Fibroblast of skin of abdomen (primary cell): ENCODE measurements around the gene PLAC1. TPM values are rescaled to one million over a fixed set of nuclear protein-coding genes. Genes with fewer than 3 reads are reported as not detected.
A peak's percentile ranks its signal among the peaks of the same experiment; 100 is the strongest.

ENCODE experiments used
- DNase-seq: peaks from one replicate; pipeline ENCODE4 v3.0.0-alpha.2; 2013
- polyA plus RNA-seq, 2 experiments: library from polyadenylated mRNA; unstranded; fragments of 120-200 nt; gene quantifications; one replicate each; pipeline ENCODE4 v1.2.1, GENCODE V29; 2013; ENCODE audit not compliant: insufficient read length in 2 of 2

The PLAC1 gene, protein sequence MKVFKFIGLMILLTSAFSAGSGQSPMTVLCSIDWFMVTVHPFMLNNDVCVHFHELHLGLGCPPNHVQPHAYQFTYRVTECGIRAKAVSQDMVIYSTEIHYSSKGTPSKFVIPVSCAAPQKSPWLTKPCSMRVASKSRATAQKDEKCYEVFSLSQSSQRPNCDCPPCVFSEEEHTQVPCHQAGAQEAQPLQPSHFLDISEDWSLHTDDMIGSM
- 5.8 TPM for polyA plus RNA-seq (2013, experiment 1 of 2; ENCODE audit: insufficient read length)
- 6.0 TPM for polyA plus RNA-seq (2013, experiment 2 of 2; ENCODE audit: insufficient read length)

DNA sequence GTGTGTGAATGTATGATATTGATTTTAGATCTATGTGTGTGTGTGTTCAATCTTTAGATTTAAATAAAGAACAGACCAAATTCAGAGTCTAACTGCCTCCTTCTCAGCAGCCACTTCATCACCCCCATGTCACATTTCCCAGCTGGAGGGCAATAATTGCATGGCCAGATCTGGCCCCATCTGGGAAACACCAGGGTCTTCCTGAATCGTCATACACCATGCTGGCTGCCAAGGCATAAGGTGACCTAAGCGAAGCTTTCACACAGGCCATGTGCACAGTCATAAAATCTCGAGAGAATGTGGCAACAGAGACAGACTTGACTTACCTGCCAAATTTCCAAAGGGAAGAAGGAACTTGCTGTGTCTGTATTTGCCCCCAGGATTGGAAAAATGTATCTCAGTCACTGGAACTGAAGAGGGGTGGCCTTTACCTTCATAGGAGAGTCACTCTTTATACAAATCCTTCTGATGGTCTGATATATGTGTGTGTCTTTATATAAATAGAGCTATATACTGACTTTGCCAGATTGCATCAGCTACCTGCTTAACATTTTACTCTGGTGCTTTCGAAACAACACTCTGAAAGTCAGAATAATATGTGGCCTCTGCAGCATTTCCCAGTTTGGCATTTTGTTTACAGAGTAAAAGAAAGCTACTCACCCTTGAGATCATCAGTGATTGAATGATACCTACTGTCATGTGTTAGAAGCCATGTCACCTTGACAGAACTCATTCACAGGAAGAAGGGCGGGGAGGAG is at the start of gene PLAC1:
Gene PLAC1, minus strand, starts transcription at position 470 of the 758 bp plus-strand sequence. CDS start 91,789 bp downstream, outside the sequence.
- DNase-seq = no peak

DNA sequence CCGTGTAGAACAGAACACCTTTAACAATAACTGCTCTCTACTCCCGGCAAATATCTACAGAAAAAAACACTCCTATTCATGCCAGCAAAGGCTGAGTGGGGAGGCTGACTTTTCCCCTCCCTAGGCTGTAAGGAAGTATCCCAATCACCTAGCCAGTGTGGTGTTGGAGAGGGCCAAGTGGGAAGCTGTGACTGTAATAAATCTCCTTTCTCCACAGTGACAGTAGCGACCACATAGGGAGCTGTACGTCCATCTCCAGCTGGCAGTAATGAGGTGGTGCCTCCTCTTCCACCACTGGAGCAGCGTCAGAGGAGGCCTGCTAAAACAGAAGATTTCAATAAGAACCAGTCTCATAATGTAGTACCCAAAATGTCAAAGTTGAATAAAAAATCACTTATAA is 47.9 kb upstream of the PLAC1 start:
- no peak for DNase-seq

DNA sequence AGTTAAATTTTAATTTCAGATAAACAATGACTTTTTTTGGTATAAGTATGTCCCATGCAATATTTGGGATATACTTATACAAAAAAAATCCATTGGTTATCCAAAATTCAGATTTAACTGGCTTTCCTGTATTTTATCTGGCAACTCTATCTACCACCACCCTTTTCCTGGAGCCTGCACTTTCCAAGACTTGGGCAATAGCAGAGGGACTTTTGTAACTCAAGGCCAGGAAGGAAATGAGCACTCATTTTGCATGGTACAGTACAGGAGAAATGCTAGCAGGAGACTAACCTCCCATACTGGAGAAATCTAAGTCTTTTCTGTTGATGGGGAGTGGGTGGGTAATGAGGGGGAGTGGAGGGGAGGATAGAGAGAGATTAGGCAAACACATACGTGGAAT is 37.7 kb upstream of the PLAC1 start:
- no peak for DNase-seq

DNA sequence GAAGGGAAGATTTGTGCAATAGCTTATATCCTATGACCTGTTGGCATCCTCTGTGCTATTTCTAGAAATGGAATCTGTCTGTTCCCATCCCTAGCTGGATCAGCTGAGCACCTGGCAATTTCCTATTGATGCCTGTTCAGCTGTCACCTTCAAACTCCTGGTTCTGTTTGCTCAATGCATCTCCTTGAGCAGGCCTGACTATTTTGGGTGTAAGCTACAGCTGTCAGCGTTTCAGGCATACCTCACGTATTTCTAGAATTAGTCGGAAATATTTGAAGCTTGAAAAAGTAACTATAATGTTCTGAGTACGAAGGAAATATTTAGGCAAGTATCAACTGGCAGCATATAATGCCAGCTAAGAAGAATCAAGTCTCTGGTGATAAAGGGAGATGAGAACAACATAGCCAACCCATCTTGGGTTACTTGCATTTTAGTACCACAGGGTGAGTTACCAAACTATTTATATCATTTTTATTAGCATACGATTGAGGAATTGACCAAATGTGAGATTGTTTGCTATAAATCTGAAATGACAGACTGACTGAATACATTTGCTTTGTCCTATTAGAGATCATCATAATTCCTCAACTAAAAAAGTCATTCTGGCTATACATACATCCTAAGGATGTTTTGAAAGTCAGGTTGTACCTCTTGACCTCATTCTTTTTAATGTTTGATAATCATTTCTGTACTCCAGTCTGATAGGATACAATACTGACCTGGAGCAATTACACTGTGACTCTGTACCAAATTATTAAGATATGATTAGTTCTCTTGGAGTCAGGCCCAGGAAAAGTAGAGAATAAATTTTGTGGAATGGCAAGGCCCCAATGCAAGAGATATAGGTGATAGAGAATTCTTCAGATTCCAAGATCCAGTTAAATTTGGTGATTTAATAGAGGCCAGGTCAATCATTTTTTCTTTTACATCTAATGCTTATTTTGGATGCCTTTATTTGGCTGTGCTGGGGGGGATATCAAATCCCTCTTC is 36.4 kb upstream of the PLAC1 start:
- peak; percentile 35 for DNase-seq

DNA sequence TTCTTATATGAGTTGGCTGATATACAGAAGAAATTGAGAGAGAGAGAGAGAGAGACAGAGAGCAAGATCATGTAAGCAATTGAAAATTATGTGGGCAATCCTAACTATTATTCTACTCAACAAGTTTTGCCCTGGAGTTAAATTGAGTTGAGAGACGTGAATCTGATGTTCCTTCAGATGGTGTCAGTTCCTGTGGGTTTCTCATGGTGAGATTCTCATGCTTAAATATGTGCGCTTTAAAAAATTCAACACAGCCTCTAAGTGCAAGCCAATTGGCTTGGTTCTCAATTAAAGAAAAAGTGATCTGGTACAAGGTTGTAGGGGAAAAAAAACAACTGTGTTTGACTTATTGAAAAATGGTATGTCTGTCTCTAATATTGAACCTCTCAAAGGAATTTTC is 35.4 kb upstream of the PLAC1 start:
- DNase-seq = no peak

DNA sequence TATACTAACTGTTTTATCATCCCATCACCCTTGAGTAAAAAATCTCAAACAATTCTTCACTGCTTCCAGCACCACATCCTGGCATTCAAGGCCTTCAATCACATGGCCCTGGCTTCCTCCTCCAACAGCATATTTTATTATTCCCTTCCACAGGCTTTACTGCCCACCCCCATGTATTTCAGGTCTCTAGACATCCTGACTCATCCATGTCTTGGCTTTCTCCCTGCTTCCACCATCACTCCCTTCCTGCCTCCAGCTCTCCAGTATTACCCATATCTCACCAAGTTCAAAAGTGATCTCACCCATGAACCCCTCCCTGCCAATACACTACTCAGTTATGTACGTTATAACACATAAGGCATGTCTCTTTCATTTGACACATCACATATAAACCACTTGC is 34.7 kb upstream of the PLAC1 start:
- DNase-seq = peak; percentile 93

DNA sequence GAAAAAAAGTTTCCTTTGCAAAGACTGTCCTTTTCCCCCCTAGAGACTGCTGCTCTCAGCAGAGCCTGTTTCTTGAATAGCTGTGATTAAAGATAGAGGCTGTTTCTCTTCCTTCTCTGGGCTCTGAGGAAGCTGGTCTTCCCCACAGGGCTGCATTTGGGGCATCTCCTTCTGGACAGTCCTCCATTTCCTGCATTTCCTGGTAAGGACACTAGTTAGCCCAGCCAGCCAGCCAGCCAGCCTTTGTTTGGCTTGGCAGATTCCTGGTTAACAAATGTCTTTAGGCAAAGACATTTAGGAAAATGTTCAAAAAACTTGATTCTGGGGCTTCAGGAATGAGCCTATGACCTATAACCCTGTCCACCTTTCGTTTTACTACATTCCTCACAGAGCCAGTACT is 34.0 kb upstream of the PLAC1 start:
- DNase-seq = no peak

DNA sequence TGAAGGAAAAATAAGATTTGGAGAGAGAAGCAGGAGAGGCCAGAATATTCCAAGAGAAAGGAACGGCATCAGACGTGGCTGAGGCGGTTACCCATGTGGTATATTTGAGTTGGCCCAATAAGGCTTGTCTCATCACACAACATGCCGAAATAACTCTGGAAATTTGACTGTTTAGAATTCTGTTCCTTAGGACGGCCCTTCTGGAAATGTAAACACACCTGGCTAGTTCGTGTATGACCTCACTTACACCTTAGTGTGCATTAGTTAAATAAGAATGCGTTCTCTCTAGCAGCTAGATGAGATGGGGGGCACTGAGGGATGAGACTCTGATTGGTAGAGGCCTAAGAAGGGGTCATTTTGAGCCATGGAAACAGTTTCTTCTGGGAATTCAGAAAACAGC is 33.2 kb upstream of the PLAC1 start:
- no peak for DNase-seq

DNA sequence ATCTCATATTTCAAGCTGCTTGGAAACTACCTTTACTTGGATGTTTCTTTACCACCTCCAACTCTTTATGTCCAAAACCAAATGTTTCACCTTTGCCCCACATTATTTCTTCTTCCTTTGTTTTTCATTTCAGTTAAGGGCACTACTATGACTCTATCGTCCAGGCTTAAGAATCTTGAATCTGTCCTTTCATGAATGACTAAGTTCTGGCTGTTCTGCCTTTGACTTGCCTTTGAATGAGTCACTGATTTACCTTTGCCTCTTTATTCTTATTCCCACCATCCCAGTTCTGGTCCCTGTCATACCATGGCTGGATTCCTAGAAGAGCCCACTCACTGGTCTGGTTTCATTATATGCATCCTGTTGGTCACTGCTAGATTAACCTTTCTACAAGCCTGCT is 30.6 kb upstream of the PLAC1 start:
- peak; percentile 44 for DNase-seq

DNA sequence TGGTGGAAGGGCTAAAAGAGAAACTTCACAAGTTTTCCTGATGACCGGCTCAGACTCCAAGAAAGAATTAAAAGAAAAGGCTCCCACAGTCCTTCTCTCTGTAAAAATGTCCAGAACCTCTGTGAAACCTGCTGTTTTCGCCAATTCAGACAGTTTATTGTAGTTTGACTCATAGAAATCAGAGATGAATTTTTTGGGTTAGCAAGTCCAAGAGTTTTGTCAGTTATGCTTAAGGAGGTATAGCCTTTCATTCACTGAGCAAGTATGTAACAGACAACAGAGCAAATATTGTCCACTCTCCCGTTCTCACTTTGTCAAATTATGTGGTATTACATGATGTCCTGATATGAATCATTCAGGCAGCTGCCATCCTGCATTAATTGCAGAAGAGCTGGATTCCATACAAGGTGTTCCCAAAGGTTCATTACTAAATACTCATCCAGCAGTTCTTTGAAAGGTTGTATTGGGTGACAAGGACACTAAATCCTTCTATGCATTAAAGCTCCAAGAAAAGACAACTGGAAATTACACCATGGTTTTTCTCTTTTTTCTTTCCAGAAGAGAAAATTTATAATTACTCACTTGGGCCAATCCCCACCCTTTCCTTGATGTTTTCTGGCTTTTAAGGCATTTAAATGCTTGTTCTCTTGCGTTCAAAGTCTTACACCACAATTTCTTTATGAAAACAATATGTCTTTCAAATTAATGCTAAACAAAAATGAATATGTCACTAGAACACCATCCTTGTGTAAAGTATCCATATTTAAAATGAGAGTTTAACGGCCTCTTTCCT is 30.0 kb upstream of the PLAC1 start:
- peak; percentile 45 for DNase-seq

DNA sequence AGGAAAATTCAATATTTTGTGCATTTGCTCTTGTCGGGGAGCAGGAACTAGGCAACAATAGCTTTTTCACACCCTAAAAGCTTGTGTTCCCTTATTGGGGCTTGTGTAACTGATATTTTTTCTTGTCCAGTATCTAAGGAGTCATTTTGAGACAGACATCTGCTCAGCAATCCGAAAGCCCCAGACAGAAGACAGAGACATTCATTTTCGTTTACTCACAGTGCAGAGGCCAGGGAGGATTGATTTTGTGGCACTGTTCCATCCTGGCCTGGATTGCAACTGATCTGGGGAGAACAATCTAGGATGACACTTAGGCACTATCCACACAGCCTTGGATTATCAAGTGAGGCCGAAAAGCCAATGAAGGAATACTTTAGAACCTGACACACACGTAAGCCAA is 27.4 kb upstream of the PLAC1 start:
- DNase-seq = peak; percentile 83

DNA sequence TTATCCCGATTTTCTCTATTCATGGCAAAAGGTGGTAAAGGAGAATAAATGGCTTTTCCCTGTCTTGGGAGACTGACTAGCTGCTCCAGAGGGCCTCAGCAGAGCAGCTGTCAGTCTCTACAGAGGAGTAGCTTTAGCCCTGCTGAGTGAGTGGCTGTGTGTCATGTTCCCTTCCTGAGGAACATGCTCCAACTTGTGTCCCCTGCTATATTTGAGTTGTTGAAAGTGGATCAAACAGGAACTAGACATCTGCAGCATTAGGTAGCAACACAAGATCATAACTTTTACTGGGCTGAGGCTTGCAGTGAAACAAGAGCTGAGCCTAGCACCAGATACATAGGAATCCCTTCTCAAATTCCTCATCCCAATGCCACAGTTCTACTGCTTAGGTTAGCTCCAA is 26.7 kb upstream of the PLAC1 start:
- DNase-seq = no peak

DNA sequence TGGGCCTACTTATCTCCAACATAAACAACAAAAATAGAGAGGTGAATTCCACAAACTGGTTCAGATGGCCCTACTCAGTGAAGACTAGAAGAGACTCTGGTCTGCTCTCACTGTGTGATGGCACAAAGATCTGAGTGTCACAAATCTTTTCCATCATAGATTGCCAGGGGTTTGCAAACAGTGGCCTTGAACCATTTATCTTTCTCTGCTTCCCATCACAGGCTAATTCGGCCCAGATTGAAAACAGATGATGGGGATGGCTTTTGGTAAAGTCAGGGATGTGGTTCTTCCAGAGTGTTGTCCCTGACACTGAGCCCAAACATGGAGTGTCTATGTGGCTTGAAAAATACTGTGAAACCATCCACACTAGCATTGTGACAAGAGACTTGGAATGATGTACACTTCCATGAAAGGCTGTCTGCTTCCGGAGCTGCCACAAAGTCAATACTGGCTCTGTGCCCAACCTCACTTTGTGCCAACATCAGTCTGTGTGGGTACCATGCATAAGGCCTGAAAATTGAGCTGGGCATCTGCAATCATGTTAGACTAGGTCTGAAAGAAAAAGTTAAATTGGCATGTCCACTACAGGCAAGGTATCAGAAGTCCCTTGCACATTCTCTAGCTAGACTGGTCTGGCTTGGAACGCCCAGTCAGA is 25.2 kb upstream of the PLAC1 start:
- no peak for DNase-seq

DNA sequence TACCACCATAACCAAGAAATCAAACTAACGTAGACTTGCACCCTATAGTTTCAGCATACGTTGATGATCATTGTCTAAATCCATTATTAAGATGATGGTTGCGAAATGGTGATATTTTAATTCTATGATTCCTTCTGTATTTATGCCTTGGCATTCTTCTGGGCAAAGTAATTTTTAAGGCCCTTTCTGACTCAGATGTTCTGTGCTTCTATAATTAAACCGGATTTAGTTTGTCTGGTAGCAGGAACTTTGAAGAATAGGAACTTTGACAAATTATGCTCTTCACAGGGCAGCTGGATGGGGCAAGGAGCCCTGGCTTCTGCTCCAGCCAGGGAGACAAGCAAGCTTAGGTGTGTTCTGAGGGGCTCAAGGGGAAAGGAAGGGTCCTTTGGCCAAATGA is 23.8 kb upstream of the PLAC1 start:
- DNase-seq = no peak

DNA sequence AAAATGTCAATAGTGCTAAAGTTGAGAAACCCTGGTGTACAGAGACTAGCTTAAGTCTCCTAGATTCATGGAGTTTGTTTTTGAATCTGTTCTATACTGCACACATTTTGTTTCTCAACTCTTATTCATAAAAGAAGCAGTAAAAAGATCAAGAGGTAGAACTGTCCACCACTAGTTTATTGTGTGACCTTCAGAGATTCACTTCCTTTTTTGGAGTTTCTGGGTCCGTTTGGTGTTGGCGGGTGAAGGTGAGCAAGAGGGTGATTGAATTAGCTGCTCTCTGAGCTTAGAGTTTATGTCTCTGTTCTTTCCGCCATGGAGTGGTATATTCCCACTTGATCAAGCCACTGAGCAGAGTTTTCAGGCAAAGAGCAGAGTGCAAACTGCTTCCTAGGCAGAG is 21.4 kb upstream of the PLAC1 start:
- DNase-seq = no peak

DNA sequence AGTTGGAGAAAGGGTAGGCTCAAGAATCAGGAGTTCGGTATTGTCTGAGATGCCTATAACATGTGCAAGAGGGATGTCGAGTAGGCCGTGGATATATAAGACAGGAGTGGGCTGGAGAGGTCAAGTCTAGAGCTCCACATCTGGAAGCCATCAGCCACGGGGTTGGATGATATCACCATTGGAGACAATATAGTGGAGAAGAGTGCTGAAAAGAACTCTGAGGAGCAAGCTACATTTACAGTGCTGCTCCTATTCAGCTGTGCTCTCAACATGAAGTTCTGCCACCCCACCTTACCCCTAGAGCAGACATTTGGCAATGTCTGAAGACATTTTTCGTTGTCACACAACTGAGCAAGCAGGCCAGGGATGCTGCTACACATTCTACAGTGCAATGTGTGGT is 20.9 kb upstream of the PLAC1 start:
- peak; percentile 78 for DNase-seq

DNA sequence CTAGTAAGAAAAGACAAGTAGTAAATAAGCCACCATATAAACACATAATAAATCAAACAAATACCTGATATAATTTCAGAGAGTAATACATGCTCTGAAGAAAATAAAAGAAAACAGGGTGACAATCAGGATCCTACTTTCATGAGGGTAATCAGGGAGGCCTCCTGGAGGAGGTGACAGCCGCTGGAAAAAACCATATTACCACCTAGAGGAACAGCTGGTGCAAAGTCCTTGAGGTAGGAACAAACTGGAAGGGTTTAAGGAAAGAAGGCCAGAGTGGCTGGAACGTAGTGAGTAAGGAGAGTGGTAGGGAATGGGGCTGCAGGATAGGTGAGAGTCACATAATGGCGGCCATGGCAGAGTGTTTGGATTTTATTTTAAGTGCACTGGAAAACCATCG is 19.1 kb upstream of the PLAC1 start:
- DNase-seq = no peak

DNA sequence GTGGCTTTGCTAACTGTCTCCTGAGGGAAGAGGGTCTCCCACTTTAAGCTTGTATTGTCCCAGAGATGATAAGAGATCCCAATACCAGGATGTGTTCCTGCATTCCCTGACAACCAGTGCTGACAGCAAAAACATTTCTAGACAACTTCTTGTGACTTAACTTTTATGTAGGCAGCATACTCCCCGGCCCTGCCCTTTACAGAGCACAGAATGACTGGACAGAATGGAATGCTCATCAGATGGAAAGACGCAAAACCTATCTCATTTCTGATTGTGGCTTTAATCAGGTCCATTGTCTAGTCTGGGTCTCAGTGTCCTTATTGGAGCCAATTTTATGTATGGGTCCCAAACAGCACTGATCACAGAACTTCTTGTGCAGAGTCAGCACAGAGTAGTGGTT is 18.2 kb upstream of the PLAC1 start:
- DNase-seq = peak; percentile 82

DNA sequence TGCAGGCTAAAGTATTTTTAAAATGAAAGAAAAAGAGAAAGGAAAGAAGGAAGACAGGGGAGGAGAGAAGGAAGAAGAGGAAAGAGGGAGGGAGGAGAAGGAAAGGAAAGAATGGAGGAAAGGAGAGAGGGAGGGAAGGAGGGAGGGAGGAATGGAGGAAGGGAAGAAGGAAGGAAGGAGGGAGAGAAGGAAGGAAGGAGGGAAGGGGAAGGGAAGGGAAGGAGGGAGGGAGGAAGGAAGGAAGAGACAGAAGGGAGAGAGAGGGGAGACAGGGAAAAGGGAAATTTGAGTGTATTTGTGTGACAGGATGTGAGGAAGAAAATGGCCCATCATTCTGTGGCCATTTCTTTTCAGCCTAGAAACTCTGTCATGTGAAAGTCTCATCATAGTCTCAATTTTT is 14.9 kb upstream of the PLAC1 start:
- DNase-seq = no peak

DNA sequence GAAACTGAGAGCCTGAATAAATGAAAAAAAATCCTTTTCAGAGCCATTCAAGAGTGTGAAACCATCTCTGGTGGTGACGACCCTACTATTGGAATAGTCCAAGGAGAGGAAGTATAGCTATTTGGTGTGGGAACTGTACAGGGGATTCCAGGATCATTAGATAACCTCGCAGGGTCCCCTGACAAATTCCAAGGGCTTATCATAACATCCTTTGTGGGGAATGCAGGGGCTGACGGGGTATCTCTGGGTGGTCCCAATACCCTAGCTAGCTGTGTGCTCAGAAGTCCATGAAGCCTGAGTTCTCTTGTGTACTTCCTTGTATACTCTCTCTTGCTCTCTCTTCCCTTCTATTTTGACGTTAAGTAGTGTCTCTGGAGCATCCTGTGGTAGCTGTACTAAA is 13.8 kb upstream of the PLAC1 start:
- DNase-seq = no peak

DNA sequence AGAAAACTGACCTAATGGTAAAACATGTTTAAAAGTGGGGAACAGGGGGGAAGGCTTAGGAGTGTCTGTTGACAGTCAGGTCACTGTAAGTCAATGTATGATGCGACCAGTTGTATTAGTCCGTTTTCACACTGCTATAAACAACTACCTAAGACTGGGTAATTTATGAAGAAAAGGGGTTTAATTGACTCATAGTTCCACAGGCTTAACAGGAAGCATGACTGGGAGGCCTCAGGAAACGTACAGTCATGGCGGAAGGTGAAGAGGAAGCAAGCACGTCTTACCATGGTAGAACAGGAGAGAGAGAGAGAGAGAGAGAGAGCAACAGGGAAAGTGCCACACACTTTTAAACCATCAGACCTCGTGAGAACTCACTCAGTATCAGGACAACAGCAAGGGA is 13.0 kb upstream of the PLAC1 start:
- no peak for DNase-seq
